Measurements from ENCODE around the gene FHIT.

DNA sequence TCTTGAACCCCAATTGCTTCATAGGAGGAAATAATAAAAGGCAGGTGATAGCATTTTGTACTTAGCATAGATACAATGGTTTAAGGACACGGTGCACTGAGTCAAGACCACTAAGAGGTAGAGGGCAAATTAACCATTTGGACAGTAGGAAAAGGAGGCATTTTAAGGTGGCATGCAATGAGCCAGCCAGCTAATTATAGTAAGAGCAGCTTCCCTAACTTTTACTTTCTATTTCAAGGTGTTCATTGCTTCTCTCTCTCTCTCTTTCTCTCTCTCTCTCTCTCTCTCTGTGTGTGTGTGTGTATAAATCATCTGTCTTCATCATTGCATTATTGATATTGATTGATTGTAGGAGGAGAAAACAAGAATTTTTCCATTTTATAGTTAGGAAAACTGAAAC, 1461.0 kb downstream of the FHIT start:
- TF ChIP-seq CTCF (IDR thresholded peaks at IDR 0.05) = no peak
- no peak for TF ChIP-seq POLR2A (IDR thresholded peaks at IDR 0.05)
